HG02571 (cell line): ENCODE data around the gene DCLRE1C.
"Not testable (repeated sequence)": the region's sequence is repeated elsewhere in the genome, so short reads cannot be mapped to it uniquely, and the experiment has no call there.

Source experiments
- ATAC-seq: cut with Tn5 transposase; IDR thresholded peaks from one replicate; pipeline ENCODE4 v1.9.1; 2021; ENCODE audit warnings: mild to moderate bottlenecking, moderate library complexity; ENCODE audit not compliant: unreplicated experiment

Gene DCLRE1C

GRCh38 chr10:14947268-14947667, 6.6 kb downstream of the DCLRE1C start:
- no peak for ATAC-seq

GRCh38 chr10:14945108-14945507, 8.8 kb downstream of the DCLRE1C start:
- no peak for ATAC-seq

- ATAC-seq: not testable (repeated sequence)
Observed at GRCh38 chr10:14942950-14943338, 11.0 kb downstream of the DCLRE1C start.

DNA sequence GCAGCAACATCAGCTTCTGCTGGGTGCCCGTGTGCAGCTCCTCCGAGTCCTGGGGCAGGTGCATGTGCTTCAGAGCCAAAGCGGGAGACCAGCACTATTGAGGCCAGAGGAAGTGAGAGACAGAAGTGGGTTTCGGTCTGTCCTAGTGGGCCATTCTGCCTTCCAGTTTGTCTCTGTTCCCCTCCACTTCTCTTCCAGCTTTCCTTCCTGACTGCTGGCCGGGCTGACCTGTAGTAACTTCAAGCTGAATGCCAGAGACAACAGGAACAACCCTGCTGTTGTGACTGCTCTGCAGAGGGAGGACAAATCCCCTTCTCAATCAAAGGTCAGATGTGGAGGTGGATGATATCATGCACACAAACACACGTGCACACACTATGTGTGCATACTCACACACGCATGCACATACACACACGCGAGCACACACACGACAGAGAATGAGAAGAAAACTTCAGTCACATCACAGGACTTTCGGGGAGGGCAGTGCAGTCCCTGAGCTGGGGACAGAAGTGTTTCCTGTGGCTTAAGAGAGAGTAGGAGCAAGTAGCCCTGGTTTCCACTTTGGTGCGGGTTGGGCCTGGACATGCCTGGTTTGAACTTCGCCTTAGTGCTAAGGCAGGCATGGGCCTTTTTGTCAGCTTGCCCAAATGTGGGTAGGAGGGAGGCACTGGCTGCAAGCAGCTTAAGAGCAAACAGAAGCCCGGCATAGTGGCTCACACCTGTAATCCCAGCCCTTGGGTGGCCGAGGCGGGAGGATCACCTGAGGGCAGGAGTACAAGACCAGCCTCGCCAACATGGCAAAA, 11.5 kb downstream of the DCLRE1C start:
- ATAC-seq: peak; percentile 93

- not testable (repeated sequence) for ATAC-seq
Observed at GRCh38 chr10:14938971-14939370, 14.9 kb downstream of the DCLRE1C start.

DNA sequence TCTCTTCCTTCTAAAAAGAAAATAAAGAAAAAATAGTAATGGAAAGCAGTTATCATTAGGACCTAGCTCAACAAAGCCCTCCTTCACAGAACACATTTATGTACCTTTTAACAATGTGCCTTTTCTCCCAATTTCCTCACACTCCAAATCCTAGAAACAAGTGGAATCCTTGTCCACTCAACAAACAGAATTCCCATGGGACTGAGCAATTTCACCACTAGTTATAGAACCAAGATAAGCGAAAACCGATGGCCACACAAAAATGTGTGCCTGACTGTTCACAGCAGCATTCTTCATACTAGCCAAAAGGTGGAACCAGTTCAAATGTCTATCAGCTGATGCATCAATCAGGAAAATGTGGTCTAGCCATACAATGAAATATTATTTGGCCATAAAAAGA, 17.3 kb downstream of the DCLRE1C start:
- no peak for ATAC-seq

DNA sequence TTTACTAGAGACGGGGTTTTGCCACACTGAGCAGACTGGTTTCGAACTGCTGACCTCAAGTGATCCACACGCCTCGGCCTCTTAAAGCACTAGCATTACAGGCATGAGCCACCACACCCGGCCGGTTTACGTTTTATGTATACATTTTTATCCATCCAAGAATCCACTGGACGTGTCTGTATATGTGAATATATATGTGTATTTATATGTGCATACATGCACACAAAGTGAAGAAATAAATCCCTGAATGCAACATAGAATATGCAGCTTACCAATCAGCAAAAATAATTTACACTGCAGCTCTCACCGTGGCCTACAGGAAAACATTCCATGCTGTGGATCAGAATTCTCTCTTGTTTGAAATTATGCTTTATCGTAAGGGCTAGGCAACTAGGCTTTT, 23.3 kb downstream of the DCLRE1C start:
- ATAC-seq: no peak

DNA sequence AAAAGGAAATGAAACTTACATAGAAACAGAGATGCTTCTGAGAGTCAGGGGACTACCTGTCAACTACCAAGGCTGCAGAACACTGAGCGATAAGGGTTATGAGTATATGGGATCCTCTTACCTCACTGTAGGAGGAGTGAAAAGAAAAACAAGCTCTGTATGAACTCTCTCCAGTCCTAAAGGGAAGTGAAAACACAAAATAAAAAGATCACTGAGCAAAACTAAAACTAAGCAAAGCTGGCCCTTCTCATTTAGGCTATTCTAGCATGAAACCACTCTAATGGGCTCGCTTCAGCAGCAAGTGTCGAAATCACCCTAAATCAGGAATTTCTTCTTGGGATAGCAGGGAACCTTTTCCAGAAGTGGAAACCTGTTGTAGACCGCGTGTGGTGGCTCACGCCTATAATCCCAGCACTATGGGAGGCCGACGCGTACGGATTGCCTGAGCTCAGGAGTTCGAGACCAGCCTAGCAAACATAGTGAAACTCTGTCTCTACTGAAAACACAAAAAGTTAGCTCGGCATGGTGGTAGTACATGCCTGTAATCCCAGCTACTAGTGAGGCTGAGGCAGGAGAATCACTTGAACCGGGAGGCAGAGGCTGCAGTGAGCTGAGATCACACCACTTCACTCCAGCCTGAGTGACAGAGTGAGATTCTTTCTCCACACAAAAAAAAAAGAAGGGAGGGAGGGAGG, 27.0 kb downstream of the DCLRE1C start:
- ATAC-seq: peak; percentile 98

DNA sequence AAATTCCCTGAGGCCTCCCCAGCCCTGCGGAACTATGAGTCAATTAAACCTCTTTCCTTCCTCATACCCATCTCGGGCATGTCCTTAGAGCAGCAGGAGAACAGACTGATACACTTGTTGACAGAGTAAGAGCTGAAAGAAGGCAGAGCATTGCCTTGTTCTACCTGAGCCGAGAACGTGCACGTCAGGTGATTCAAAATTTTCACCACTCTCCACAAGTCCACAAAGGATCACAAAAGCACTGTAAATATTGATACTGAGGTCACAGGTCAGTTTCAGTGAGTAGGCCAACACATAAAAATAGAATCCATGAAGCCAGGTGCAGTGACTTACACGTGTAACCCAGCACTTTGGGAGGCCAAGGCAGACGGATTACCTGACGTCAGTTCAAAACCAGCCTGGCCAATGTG, 27.8 kb downstream of the DCLRE1C start:
- ATAC-seq: peak; percentile 11

DNA sequence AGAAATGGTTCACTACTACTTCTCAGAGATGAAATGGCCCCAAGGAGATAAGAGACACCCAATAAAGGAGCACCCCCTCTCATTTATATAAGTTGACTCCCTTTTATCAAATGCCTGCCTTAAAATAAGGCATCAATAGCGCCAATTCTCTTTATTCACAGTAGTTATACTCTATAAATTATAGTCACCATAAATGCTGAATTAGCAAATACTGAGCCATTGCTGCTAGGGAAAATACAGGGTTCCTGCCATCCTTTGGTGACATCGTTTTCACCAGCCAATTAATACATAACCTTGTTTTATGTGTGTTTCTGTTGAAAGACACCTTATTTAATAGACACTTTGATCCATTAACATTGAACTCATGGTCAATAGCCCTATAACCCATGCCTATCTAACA, 28.6 kb downstream of the DCLRE1C start:
- ATAC-seq: no peak

GRCh38 chr10:14924013-14924412, 29.9 kb downstream of the DCLRE1C start:
- no peak for ATAC-seq

DNA sequence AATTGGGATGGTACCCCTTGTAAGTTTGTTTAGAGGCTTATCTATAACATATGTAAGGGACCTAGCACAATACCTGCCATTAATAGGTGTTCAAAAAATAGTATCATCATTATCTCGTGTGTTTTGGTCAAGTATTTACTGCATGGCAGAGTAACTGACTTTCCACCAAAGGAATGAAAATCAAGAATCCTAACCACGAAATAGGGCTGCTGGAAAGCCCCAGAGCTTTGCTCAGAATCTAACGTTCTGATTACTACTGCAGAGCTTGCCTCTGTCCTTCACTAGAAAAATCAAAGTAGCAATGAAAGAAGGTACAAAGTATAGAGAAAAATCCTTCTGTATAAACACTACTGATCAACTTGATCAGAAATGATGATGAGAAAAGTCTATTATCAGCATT, 34.9 kb downstream of the DCLRE1C start:
- no peak for ATAC-seq

- ATAC-seq: no peak
Observed at GRCh38 chr10:14917827-14918226, 36.1 kb downstream of the DCLRE1C start.

- no peak for ATAC-seq
Observed at GRCh38 chr10:14916600-14916999, 37.3 kb downstream of the DCLRE1C start.

GRCh38 chr10:14911801-14912200, 42.1 kb downstream of the DCLRE1C start:
- no peak for ATAC-seq

DNA sequence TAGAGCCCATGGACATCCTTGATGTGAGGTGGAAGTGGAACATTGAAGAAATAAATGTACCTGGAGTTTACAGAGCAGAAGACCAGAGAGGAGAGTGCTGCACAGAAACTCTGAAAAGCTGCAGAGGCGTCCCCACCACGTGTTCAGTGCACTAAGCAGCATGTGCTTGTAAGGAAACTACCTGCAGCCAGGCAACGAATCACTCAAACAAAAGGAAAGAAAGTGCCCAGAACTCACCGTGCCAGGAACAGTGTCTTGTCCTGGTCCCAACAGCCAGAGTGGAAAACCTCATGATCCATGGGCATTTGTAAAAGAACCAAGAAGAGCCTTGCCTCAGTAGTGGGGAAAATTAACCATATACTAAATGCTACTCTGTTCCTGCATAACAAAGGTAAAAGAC, 42.9 kb downstream of the DCLRE1C start:
- no peak for ATAC-seq

GRCh38 chr10:14909101-14909500, 44.8 kb downstream of the DCLRE1C start:
- ATAC-seq: no peak

DNA sequence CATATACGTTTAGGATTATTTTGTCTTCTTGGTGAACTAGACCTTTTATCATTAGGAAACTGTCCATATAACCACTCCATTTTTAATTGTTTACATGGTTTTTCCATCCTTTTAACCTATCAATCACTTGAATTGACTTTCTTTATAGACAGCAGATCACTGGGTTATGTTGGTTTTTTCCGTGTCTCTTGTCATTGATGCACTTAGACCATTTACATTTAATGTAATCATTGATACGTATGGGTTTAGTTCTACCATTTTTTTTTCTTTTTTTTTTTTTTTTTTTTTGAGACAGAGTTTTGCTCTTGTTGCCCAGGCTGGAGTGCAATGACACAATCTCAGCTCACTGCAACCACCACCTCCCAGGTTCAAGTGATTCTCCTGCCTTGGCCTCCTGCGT, 46.3 kb downstream of the DCLRE1C start:
- ATAC-seq: not testable (repeated sequence)

- no peak for ATAC-seq
Observed at GRCh38 chr10:14906765-14907164, 47.1 kb downstream of the DCLRE1C start.

GRCh38 chr10:14905890-14906289, 48.0 kb downstream of the DCLRE1C start:
- no peak for ATAC-seq

GRCh38 chr10:14904864-14905263, 49.0 kb downstream of the DCLRE1C start:
- no peak for ATAC-seq

DNA sequence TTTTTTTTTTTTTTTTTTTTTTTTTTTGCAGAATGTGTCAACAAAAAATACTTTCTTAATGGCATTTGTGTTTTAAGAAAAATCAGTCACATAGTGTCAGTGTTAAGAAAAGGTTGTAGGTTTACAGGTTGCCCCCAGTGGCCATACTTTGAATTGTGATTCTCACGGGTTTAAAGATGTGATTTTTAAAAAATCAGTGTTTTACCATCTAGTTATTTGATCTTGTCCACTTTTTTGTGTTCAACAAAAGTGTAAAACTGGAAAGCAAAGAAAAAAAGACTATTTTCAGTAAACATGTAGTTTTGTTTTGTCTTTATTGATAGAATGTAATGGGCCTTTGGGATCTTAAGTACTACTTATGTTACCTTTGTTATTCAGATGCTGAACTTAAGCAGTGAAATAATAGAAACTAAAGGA, 49.6 kb downstream of the DCLRE1C start:
- ATAC-seq: no peak
